PC-9 (cell line): ENCODE data around the gene GPS1. TPM values are rescaled to one million over a fixed set of nuclear protein-coding genes. Genes with fewer than 3 reads are reported as not detected.

Source experiments
- BruUV-seq: library from RNA; stranded (reverse); fragments of 400-500 nt; replicated peaks from 2 replicates; lab custom pipeline; 2021; lab: Mats Ljungman, UMichigan
- CTCF ChIA-PET: fragments of 300-600 bp; sonication (Branson Sonifier 250); formaldehyde crosslinking; loops from one replicate; lab custom pipeline; 2022; ENCODE audit warnings: antibody characterized with exemption; lab: Charles Lee
- POLR2A ChIA-PET: fragments of 300-600 bp; sonication (Branson Sonifier 250); formaldehyde crosslinking; loops from one replicate; lab custom pipeline; 2022; ENCODE audit warnings: antibody characterized with exemption; ENCODE audit not compliant: unreplicated experiment; lab: Charles Lee
- DNase-seq, 2 experiments: peaks; one replicate each; pipeline versions ENCODE4 v3.0.0 to v3.0.0-alpha.2; 2015 to 2022; ENCODE audit warnings: mixed read lengths in 1 of 2
- H2AFZ ChIP-seq: fragments of 200-600 bp; sonication (generic); 2 replicates; pipeline ENCODE4 v1.8.1; 2017; ENCODE audit warnings: antibody characterized with exemption
- H3F3A ChIP-seq: fragments of 200-600 bp; sonication (generic); 2 replicates; pipeline ENCODE4 v1.8.1; 2017; ENCODE audit warnings: antibody characterized with exemption, mild to moderate bottlenecking, low read depth; ENCODE audit not compliant: insufficient read depth
- H3K27ac ChIP-seq: fragments of 200-600 bp; sonication (generic); 2 replicates; pipeline ENCODE4 v1.6.1; 2016; ENCODE audit warnings: mixed run types
- H3K27me3 ChIP-seq: fragments of 200-600 bp; sonication (generic); 2 replicates; pipeline ENCODE4 v1.6.1; 2016; ENCODE audit warnings: low read depth, mixed run types; ENCODE audit not compliant: insufficient read depth
- H3K36me3 ChIP-seq: fragments of 200-600 bp; sonication (generic); 2 replicates; pipeline ENCODE4 v1.6.1; 2016; ENCODE audit warnings: low read depth, mixed run types
- H3K4me1 ChIP-seq: fragments of 200-600 bp; sonication (generic); replicated peaks from 2 replicates; pipeline ENCODE4 v1.6.1; 2016; ENCODE audit warnings: mixed run types; ENCODE audit not compliant: insufficient read depth
- H3K4me2 ChIP-seq: fragments of 200-600 bp; sonication (generic); 2 replicates; pipeline ENCODE4 v1.6.1; 2017; ENCODE audit warnings: mixed run types
- H3K4me3 ChIP-seq: fragments of 200-600 bp; sonication (generic); 2 replicates; pipeline ENCODE4 v1.6.1; 2016; ENCODE audit warnings: mixed run types
- H3K79me2 ChIP-seq: fragments of 200-600 bp; sonication (generic); 2 replicates; pipeline ENCODE4 v1.6.1; 2017; ENCODE audit warnings: low read depth, mixed run types
- H3K9me2 ChIP-seq: fragments of 200-600 bp; sonication (generic); 2 replicates; pipeline ENCODE4 v1.8.1; 2017; ENCODE audit warnings: mild to moderate bottlenecking; ENCODE audit not compliant: insufficient read depth
- H3K9me3 ChIP-seq: fragments of 200-600 bp; sonication (generic); 2 replicates; pipeline ENCODE4 v1.8.1; 2016; ENCODE audit warnings: low read depth; ENCODE audit not compliant: insufficient read depth
- H4K20me1 ChIP-seq: fragments of 200-600 bp; sonication (generic); 2 replicates; pipeline ENCODE4 v1.8.1; 2017; ENCODE audit not compliant: insufficient read depth
- EZH2 ChIP-seq: fragments of 200-600 bp; sonication (generic); IDR thresholded peaks from 2 replicates; pipeline ENCODE4 v1.8.0; 2017; ENCODE audit warnings: antibody characterized with exemption, low read depth
- intact Hi-C: fragments of 100-400 bp; cut with micrococcal nuclease; formaldehyde crosslinking; loops from one replicate; pipeline ENCODE4 v1.10.0; 2022; ENCODE audit not compliant: unreplicated experiment
- total RNA-seq: library from RNA; stranded (reverse); gene quantifications from 2 replicates; pipeline ENCODE4 v1.2.3, GENCODE V29; 2021
- TF ChIP-seq, protein P1 (sequence below): fragments of 200-600 bp; sonication (generic); conservative IDR thresholded peaks from 2 replicates; pipeline ENCODE4 v1.6.1; 2017; ENCODE audit warnings: mixed run types, antibody characterized with exemption, mild to moderate bottlenecking, moderate library complexity

Gene GPS1
- total RNA-seq, 1 experiment from 2014 or later, result 121 TPM

DNA sequence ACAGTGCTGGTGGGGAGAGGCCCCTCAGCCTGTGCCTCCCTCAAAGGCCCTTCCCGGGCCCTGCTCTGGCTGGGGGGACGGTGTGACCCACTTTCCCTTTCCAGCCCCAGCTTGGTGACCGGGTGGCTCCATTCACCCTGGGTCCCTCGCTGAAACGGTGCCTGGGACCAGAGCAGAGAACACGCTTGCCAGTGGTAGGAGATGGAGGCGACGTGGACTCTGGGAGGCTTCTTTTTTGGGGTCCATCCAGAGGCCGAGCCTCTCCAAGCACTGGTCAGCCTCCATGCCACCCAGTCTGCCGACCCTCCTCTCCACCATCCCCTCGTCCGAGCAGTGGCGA is 36.8 kb upstream of the GPS1 start:
- no peak overlapping the region for H3K27ac ChIP-seq
- H2AFZ ChIP-seq, result no peak overlapping the region
- CTCF ChIA-PET, result no interaction called here
- H3K9me2 ChIP-seq, result no peaks in the 10 kb centered on the region
- H3K4me2 ChIP-seq, result no peak overlapping the region
- H3K4me1 ChIP-seq, result no peaks in the 10 kb centered on the region
- H3K79me2 ChIP-seq, result no peaks in the 10 kb centered on the region
- no TSS peak for BruUV-seq
- POLR2A ChIA-PET, result no interaction called here
- H3F3A ChIP-seq, result no peaks in the 10 kb centered on the region
- intact Hi-C loops, result no loop called here
- TF ChIP-seq, protein P1, sequence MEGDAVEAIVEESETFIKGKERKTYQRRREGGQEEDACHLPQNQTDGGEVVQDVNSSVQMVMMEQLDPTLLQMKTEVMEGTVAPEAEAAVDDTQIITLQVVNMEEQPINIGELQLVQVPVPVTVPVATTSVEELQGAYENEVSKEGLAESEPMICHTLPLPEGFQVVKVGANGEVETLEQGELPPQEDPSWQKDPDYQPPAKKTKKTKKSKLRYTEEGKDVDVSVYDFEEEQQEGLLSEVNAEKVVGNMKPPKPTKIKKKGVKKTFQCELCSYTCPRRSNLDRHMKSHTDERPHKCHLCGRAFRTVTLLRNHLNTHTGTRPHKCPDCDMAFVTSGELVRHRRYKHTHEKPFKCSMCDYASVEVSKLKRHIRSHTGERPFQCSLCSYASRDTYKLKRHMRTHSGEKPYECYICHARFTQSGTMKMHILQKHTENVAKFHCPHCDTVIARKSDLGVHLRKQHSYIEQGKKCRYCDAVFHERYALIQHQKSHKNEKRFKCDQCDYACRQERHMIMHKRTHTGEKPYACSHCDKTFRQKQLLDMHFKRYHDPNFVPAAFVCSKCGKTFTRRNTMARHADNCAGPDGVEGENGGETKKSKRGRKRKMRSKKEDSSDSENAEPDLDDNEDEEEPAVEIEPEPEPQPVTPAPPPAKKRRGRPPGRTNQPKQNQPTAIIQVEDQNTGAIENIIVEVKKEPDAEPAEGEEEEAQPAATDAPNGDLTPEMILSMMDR, result no peak
- TF ChIP-seq EZH2, result no peak
- H3K27me3 ChIP-seq, result no peaks in the 10 kb centered on the region
- H3K9me3 ChIP-seq, result no peaks in the 10 kb centered on the region
- no peaks in the 10 kb centered on the region for H4K20me1 ChIP-seq
- H3K36me3 ChIP-seq, result no peaks in the 10 kb centered on the region
- no peak overlapping the region for H3K4me3 ChIP-seq
- no peak for DNase-seq

- no peak overlapping the region for H3K27ac ChIP-seq
- no peak for DNase-seq
- POLR2A ChIA-PET, result no interaction called here
Observed at GRCh38 chr17:82015311-82015971, 36.3 kb upstream of the GPS1 start.

GRCh38 chr17:82016061-82016874 is 35.4 kb upstream of the GPS1 start:
- DNase-seq, result no peak
- Histone ChIP-seq H3K9me3 (no peaks in the 10 kb centered on the region), H2AFZ (no peak overlapping the region), H3K4me2 (no peak overlapping the region), H3K4me3 (no peak overlapping the region), H3K4me1 (no peaks in the 10 kb centered on the region), H3F3A (peaks cover under 1% of the 10 kb centered on the region; the same call in 1 of the 2 replicates), H3K27me3 (no peaks in the 10 kb centered on the region), H3K36me3 (no peaks in the 10 kb centered on the region), H3K79me2 (no peaks in the 10 kb centered on the region), H3K9me2 (no peaks in the 10 kb centered on the region), H4K20me1 (peaks cover 5% of the 10 kb centered on the region; the same call in 1 of the 2 replicates), H3K27ac (no peak overlapping the region)
- no peak for TF ChIP-seq EZH2
- TF ChIP-seq, protein P1, result no peak
- no TSS peak for BruUV-seq
- intact Hi-C loops, result no loop called here
- ChIA-PET POLR2A (interaction anchor here (0.6 kb wide), 1 partner anchor 381 kb away, joined by 8 read pairs; no protein-coding TSS in a partner anchor), CTCF (no interaction called here)

More at GRCh38 chr17:82015311-82015971, 36.3 kb upstream of the GPS1 start:
- BruUV-seq, result no TSS peak
- H3K36me3 ChIP-seq, result no peaks in the 10 kb centered on the region
- H3K9me3 ChIP-seq, result no peaks in the 10 kb centered on the region
- H2AFZ ChIP-seq, result no peak overlapping the region
- H3F3A ChIP-seq, result no peaks in the 10 kb centered on the region; the same call in 1 of the 2 replicates
- no peak overlapping the region for H3K4me2 ChIP-seq
- TF ChIP-seq, protein P1, result no peak
- no peak for TF ChIP-seq EZH2
- H3K4me1 ChIP-seq, result no peaks in the 10 kb centered on the region
- intact Hi-C loops, result no loop called here
- no peaks in the 10 kb centered on the region for H4K20me1 ChIP-seq
- no peaks in the 10 kb centered on the region for H3K27me3 ChIP-seq
- CTCF ChIA-PET, result no interaction called here
- no peaks in the 10 kb centered on the region for H3K9me2 ChIP-seq
- H3K4me3 ChIP-seq, result no peak overlapping the region
- no peaks in the 10 kb centered on the region for H3K79me2 ChIP-seq
